Activated naive CD4-positive, alpha-beta T cell treated with anti-CD3 and anti-CD28 coated beads, Interleukin-2, amount 50 U/mL, for 16 hours (primary cell): Measurements from ENCODE around the gene HLCS.

ENCODE experiments used
- DNase-seq: peaks from one replicate; pipeline ENCODE4 v3.0.0-alpha.2; 2020

The HLCS gene

GRCh38 chr21:36879827-36880226, 86.6 kb downstream of the HLCS start:
- DNase-seq: no peak

- no peak for DNase-seq
Measured at GRCh38 chr21:36877741-36878140, 88.7 kb downstream of the HLCS start.

GRCh38 chr21:36874665-36875064, 91.8 kb downstream of the HLCS start:
- no peak for DNase-seq

- DNase-seq: no peak
Measured at GRCh38 chr21:36873513-36873912, 93.0 kb downstream of the HLCS start.

GRCh38 chr21:36867291-36867905, 99.1 kb downstream of the HLCS start:
- no peak for DNase-seq

GRCh38 chr21:36866419-36866818, 100.0 kb downstream of the HLCS start:
- no peak for DNase-seq

GRCh38 chr21:36864974-36865373, 101.5 kb downstream of the HLCS start:
- no peak for DNase-seq

- no peak for DNase-seq
Measured at GRCh38 chr21:36863260-36863659, 103.2 kb downstream of the HLCS start.

- no peak for DNase-seq
Measured at GRCh38 chr21:36861595-36862323, 104.7 kb downstream of the HLCS start.

- no peak for DNase-seq
Measured at GRCh38 chr21:36860736-36861594, 105.5 kb downstream of the HLCS start.

GRCh38 chr21:36859744-36860501, 106.5 kb downstream of the HLCS start:
- no peak for DNase-seq

- DNase-seq: no peak
Measured at GRCh38 chr21:36858320-36858957, 108.0 kb downstream of the HLCS start.

GRCh38 chr21:36856643-36857042, 109.8 kb downstream of the HLCS start:
- no peak for DNase-seq

GRCh38 chr21:36854391-36854790, 112.1 kb downstream of the HLCS start:
- DNase-seq: no peak

GRCh38 chr21:36852864-36853263, 113.6 kb downstream of the HLCS start:
- no peak for DNase-seq

- no peak for DNase-seq
Measured at GRCh38 chr21:36852293-36852692, 114.2 kb downstream of the HLCS start.

GRCh38 chr21:36851121-36851520, 115.3 kb downstream of the HLCS start:
- DNase-seq: no peak

- DNase-seq: no peak
Measured at GRCh38 chr21:36850372-36850771, 116.1 kb downstream of the HLCS start.

- DNase-seq: no peak
Measured at GRCh38 chr21:36849461-36850105, 116.9 kb downstream of the HLCS start.

- no peak for DNase-seq
Measured at GRCh38 chr21:36848730-36849274, 117.7 kb downstream of the HLCS start.

- no peak for DNase-seq
Measured at GRCh38 chr21:36847189-36847588, 119.3 kb downstream of the HLCS start.

- DNase-seq: no peak
Measured at GRCh38 chr21:36846631-36847030, 119.8 kb downstream of the HLCS start.
